BLaER1 (cell line): ENCODE measurements around the gene GFOD2.
"Not testable (repeated sequence)": the region's sequence is repeated elsewhere in the genome, so short reads cannot be mapped to it uniquely, and the experiment has no call there.

Experiments used
- H3K27ac ChIP-seq: shearing (Covaris generic); formaldehyde crosslinking; 2 replicates; pipeline ENCODE4 v1.8.1; 2022
- H3K27me3 ChIP-seq: shearing (Covaris generic); formaldehyde crosslinking; 2 replicates; pipeline ENCODE4 v1.8.1; 2022
- H3K36me3 ChIP-seq: shearing (Covaris generic); formaldehyde crosslinking; 2 replicates; pipeline ENCODE4 v1.8.1; 2022
- H3K4me1 ChIP-seq: shearing (Covaris generic); formaldehyde crosslinking; 2 replicates; pipeline ENCODE4 v1.8.1; 2022
- H3K4me2 ChIP-seq: shearing (Covaris generic); formaldehyde crosslinking; 2 replicates; pipeline ENCODE4 v1.8.1; 2022
- H3K4me3 ChIP-seq: shearing (Covaris generic); formaldehyde crosslinking; 2 replicates; pipeline ENCODE4 v1.8.1; 2022
- H3K9ac ChIP-seq: shearing (Covaris generic); formaldehyde crosslinking; 2 replicates; pipeline ENCODE4 v1.8.1; 2022
- H3K9me3 ChIP-seq: shearing (Covaris generic); formaldehyde crosslinking; 2 replicates; pipeline ENCODE4 v1.8.1; 2022
- H4K20me1 ChIP-seq: shearing (Covaris generic); formaldehyde crosslinking; 2 replicates; pipeline ENCODE4 v1.8.1; 2022
- Cebpa-rat ChIP-seq: shearing (Covaris generic); IDR thresholded peaks from 2 replicates; pipeline ENCODE4 v1.8.1; 2022

Gene GFOD2

DNA sequence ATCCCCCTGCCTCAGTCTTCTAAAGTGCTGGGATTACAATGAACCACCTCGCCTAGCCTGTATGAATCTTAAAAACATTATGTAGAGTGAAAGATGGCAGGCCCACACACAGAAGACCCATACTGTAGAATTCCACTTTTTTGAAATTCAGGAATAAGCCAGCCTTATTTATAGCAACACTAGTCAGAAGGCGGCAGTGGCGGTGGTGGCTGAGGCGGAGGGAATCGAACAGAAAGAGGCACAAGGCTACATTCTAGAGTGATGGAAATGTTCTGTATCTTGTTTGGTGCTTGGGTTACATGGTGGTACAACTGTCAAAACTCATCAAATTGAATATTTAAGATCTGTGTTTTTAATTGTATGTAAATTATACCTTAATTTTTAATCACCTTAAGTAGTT is 11.3 kb downstream of the GFOD2 start:
- Histone ChIP-seq H3K9ac (no peak overlapping the region), H4K20me1 (peaks cover 67% of the 10 kb centered on the region), H3K4me3 (no peak overlapping the region), H3K27me3 (no peaks in the 10 kb centered on the region), H3K4me1 (peaks cover 8% of the 10 kb centered on the region; the same call in 1 of the 2 replicates), H3K36me3 (peaks cover 45% of the 10 kb centered on the region), H3K27ac (no peak overlapping the region), H3K9me3 (peaks cover 5% of the 10 kb centered on the region; the same call in 1 of the 2 replicates), H3K4me2 (no peak overlapping the region)
- no peak for TF ChIP-seq Cebpa-rat

DNA sequence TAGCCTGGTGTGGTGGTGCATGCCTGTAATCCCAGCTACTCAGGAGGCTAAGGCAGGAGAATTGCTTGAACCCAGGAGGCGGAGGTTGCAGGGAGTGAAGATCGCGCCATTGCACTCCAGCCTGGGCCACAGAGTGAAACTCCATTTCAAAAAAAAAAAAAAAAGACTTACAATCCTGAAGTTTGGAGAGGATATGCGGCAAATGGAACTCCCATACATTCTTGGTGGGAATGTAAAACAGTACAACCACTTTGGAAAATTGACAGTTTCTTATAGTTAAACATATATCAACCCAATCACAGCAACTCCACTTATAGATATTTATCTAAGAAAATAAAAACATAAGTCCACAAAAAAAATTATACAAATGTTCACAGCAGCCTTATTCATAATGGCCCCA is 11.9 kb downstream of the GFOD2 start:
- H3K4me3 ChIP-seq: no peak overlapping the region
- H3K4me2 ChIP-seq: no peak overlapping the region
- peaks cover 45% of the 10 kb centered on the region for H3K36me3 ChIP-seq
- no peak for TF ChIP-seq Cebpa-rat
- peaks cover 5% of the 10 kb centered on the region; the same call in 1 of the 2 replicates for H3K9me3 ChIP-seq
- H4K20me1 ChIP-seq: peaks cover 73% of the 10 kb centered on the region
- H3K4me1 ChIP-seq: peaks cover 8% of the 10 kb centered on the region; the same call in 1 of the 2 replicates
- H3K27me3 ChIP-seq: no peaks in the 10 kb centered on the region
- H3K27ac ChIP-seq: no peak overlapping the region
- H3K9ac ChIP-seq: no peak overlapping the region

- Histone ChIP-seq H3K4me2 (no peak overlapping the region), H3K36me3 (peaks cover 36% of the 10 kb centered on the region), H3K4me1 (peaks cover 8% of the 10 kb centered on the region; the same call in 1 of the 2 replicates), H3K9me3 (peaks cover 20% of the 10 kb centered on the region), H4K20me1 (peaks cover 59% of the 10 kb centered on the region), H3K27ac (no peak overlapping the region), H3K9ac (no peak overlapping the region), H3K27me3 (no peaks in the 10 kb centered on the region), H3K4me3 (no peak overlapping the region)
- no peak for TF ChIP-seq Cebpa-rat
These were observed 15.0 kb downstream of the GFOD2 start for GRCh38 chr16:67704110-67704509.

GRCh38 chr16:67703626-67704025 is 15.5 kb downstream of the GFOD2 start:
- Histone ChIP-seq H3K4me2 (no peak overlapping the region), H3K27me3 (no peaks in the 10 kb centered on the region), H3K9ac (no peak overlapping the region), H3K36me3 (peaks cover 36% of the 10 kb centered on the region), H3K9me3 (peaks cover 24% of the 10 kb centered on the region), H3K27ac (no peak overlapping the region), H3K4me3 (no peak overlapping the region), H4K20me1 (peaks cover 54% of the 10 kb centered on the region), H3K4me1 (peaks cover 8% of the 10 kb centered on the region; the same call in 1 of the 2 replicates)
- no peak for TF ChIP-seq Cebpa-rat

DNA sequence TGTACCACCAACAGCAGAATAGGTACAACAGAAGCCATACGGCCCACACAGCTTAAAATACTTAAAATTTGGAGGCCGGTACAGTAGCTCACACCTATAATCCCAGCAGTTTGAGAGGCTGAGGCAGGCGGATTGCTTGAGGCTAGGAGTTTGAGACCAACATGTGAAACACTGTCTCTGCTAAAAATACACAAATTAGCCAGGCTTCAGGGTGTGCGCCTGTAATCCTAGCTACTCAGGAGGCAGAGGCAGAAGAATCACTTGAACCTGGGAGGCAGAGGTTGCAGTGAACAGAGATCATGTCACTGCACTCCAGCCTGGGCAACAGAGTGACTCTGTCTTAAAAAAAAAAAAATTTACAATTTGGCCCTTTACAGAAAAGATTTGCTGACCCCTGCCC is 17.0 kb downstream of the GFOD2 start:
- Histone ChIP-seq H3K9me3 (peaks cover 22% of the 10 kb centered on the region), H3K27me3 (no peaks in the 10 kb centered on the region), H4K20me1 (peaks cover 48% of the 10 kb centered on the region), H3K27ac (no peak overlapping the region), H3K36me3 (peaks cover 41% of the 10 kb centered on the region), H3K4me2 (no peak overlapping the region), H3K9ac (no peak overlapping the region), H3K4me3 (no peak overlapping the region), H3K4me1 (peaks cover 8% of the 10 kb centered on the region; the same call in 1 of the 2 replicates)
- no peak for TF ChIP-seq Cebpa-rat

GRCh38 chr16:67701420-67701819 is 17.7 kb downstream of the GFOD2 start:
- H3K4me3 ChIP-seq: no peak overlapping the region
- H3K4me2 ChIP-seq: no peak overlapping the region
- no peak overlapping the region for H3K9ac ChIP-seq
- H3K27ac ChIP-seq: no peak overlapping the region
- peaks cover 48% of the 10 kb centered on the region for H4K20me1 ChIP-seq
- H3K9me3 ChIP-seq: peaks cover 22% of the 10 kb centered on the region
- no peaks in the 10 kb centered on the region for H3K27me3 ChIP-seq
- H3K4me1 ChIP-seq: peaks cover 8% of the 10 kb centered on the region; the same call in 1 of the 2 replicates
- no peak for TF ChIP-seq Cebpa-rat
- peaks cover 46% of the 10 kb centered on the region for H3K36me3 ChIP-seq

DNA sequence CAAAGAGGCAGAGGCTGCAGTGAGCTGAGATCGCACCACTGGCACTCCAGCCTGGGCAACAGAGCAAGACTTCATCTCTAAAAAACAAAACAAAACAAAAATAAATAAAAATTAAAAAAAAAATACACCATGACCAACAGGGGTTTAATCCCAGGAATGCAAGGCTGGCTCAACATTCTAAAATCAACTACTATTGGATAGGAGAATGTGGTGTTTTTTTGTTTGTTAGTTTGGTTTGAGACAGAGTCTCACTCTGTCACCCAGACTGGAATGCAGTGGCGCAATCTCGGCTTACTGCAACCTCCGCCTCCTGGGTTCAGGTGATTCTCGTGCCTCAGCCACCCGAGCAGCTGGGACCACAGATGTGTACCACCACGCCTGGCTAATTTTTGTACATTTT is 19.9 kb downstream of the GFOD2 start:
- Histone ChIP-seq H3K27me3 (no peaks in the 10 kb centered on the region), H3K9ac (no peak overlapping the region), H3K27ac (no peak overlapping the region), H3K4me3 (no peak overlapping the region), H3K4me2 (no peak overlapping the region), H3K36me3 (peaks cover 40% of the 10 kb centered on the region), H3K4me1 (peaks cover 8% of the 10 kb centered on the region; the same call in 1 of the 2 replicates), H3K9me3 (peaks cover 22% of the 10 kb centered on the region), H4K20me1 (peaks cover 49% of the 10 kb centered on the region)
- TF ChIP-seq Cebpa-rat: no peak

- TF ChIP-seq Cebpa-rat: no peak
- Histone ChIP-seq H3K4me3 (no peak overlapping the region), H3K27ac (no peak overlapping the region), H3K9me3 (peaks cover 22% of the 10 kb centered on the region), H3K4me2 (no peak overlapping the region), H3K4me1 (peaks cover 12% of the 10 kb centered on the region), H3K27me3 (no peaks in the 10 kb centered on the region), H3K9ac (no peak overlapping the region), H4K20me1 (peaks cover 48% of the 10 kb centered on the region), H3K36me3 (peaks cover 40% of the 10 kb centered on the region)
These were observed 21.5 kb downstream of the GFOD2 start for GRCh38 chr16:67697422-67698185.

DNA sequence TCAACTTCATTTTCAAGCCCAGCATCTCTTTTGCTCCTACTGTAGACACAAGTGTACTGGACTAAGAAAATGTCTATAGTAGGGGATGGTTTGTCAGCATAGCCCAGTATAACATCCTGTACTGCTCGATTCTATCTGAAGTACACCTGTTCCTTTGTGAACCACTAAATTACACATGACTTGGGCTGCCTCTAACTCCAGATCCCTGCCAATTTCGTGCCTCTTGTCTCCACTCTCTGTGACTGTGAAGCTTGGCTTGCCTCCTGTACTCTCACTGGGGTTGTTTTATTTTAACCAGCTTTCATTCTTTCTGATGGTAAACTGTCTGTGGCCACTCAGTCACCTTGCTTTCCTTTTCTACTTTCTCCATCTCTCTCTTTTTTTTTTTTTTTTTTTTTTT is 24.5 kb downstream of the GFOD2 start:
- Histone ChIP-seq H3K9ac (no peak overlapping the region), H3K4me2 (no peak overlapping the region), H3K27me3 (no peaks in the 10 kb centered on the region; the same call in 1 of the 2 replicates), H3K9me3 (peaks cover 12% of the 10 kb centered on the region), H3K4me1 (peaks cover 16% of the 10 kb centered on the region), H3K36me3 (peaks cover 52% of the 10 kb centered on the region), H3K27ac (no peak overlapping the region), H3K4me3 (no peak overlapping the region), H4K20me1 (peaks cover 40% of the 10 kb centered on the region)
- TF ChIP-seq Cebpa-rat: no peak

DNA sequence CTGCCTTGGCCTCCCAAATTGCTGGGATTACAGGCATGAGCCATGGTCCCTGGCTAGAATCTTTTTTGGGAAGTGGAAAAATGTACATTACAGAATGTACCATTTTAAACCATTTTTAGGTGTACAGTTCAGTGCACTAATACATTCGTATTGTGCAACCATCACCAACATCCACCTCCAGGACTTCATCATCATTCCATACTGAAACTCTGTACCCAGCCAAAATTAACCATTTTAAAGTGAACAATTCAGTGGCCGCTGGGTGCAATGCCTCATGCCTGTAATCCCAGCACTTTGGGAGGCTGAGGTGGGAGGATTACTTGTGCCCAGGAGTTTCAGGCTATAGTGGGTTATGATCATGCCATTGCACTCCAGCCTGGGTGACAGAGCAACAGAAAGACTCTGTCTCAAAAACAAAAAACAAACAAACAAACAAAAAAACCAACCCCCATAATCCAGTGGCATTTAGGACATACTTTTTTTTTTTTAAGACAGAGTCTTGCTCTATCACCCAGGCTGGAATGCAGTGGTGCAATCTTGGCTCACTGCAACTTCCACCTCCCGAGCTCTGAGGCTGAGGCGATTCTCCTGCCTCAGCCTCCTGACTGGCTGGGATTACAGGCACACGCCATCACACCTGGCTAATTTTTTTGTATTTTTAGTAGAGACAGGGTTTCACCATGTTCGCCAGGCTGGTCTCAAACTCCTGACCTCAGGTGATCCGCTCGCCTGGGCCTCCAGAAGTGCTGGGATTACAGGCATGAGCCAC is 25.4 kb downstream of the GFOD2 start:
- not testable (repeated sequence) for H3K9me3 ChIP-seq, H3K4me3 ChIP-seq, H3K27ac ChIP-seq, H3K27me3 ChIP-seq, H3K9ac ChIP-seq
- H4K20me1 ChIP-seq: peaks cover 40% of the 10 kb centered on the region
- peaks cover 43% of the 10 kb centered on the region for H3K36me3 ChIP-seq
- peaks cover 16% of the 10 kb centered on the region for H3K4me1 ChIP-seq
- H3K4me2 ChIP-seq: 0 out of 2 replicates have a peak overlapping the region, but pooled peaks have one; percentile 15
